ENCODE data around the gene PLAAT1. TPM values are rescaled to one million over a fixed set of nuclear protein-coding genes. Genes with fewer than 3 reads are reported as not detected.

Gene PLAAT1
- total RNA-seq, 1 experiment from 2014 or later, result 3.9 TPM

DNA sequence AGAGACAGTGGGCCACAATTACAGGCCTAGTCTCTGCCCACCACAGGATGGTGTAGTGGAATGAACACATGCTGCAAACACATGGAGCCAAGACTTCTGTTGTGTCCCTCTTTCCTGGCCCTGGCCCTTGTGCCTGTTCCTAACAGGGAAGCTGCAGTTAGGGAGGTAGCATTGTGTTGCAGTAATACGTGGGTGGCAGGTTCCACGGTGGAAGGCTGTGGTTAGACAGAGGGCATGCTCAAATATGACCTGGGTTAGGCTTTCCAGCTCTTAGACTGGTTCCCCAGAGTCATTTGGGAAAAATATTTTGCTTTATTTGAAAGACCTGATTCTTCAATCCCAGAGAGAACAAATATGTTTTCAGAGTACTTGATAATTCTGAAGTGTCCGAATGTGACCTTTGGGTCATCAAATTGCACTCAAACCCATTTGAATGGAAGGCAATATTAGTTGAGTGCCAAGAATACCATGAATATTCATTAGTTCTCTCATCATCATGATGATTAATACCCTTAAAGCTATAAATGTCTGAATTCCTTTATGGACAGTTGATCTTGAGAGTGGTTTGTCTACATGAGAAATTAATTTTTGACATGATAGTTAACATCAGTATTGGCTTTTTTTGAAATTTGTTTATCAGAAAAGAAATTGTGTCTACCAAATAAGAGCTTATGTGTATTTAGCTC is 28.5 kb downstream of the PLAAT1 start:
- no peaks in the 10 kb centered on the region for H3K36me3 Mint-ChIP-seq
- CTCF ChIA-PET, result no interaction called here
- TF ChIP-seq, protein P1, sequence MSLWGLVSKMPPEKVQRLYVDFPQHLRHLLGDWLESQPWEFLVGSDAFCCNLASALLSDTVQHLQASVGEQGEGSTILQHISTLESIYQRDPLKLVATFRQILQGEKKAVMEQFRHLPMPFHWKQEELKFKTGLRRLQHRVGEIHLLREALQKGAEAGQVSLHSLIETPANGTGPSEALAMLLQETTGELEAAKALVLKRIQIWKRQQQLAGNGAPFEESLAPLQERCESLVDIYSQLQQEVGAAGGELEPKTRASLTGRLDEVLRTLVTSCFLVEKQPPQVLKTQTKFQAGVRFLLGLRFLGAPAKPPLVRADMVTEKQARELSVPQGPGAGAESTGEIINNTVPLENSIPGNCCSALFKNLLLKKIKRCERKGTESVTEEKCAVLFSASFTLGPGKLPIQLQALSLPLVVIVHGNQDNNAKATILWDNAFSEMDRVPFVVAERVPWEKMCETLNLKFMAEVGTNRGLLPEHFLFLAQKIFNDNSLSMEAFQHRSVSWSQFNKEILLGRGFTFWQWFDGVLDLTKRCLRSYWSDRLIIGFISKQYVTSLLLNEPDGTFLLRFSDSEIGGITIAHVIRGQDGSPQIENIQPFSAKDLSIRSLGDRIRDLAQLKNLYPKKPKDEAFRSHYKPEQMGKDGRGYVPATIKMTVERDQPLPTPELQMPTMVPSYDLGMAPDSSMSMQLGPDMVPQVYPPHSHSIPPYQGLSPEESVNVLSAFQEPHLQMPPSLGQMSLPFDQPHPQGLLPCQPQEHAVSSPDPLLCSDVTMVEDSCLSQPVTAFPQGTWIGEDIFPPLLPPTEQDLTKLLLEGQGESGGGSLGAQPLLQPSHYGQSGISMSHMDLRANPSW (CRISPR knock-in tag; conservative IDR thresholded peaks at IDR 0.05; ENCODE audit: low read depth), result no peak
- no peak for TF ChIP-seq ZNF138 (CRISPR knock-in tag; conservative IDR thresholded peaks at IDR 0.05)
- TF ChIP-seq, protein P2, sequence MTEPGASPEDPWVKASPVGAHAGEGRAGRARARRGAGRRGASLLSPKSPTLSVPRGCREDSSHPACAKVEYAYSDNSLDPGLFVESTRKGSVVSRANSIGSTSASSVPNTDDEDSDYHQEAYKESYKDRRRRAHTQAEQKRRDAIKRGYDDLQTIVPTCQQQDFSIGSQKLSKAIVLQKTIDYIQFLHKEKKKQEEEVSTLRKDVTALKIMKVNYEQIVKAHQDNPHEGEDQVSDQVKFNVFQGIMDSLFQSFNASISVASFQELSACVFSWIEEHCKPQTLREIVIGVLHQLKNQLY (CRISPR knock-in tag; IDR thresholded peaks at IDR 0.05), result no peak
- no peak for TF ChIP-seq ZNF396 (CRISPR knock-in tag; IDR thresholded peaks at IDR 0.05; ENCODE audit: borderline replicate concordance)
- TF ChIP-seq MXD4 (CRISPR knock-in tag; IDR thresholded peaks at IDR 0.05; ENCODE audit: borderline replicate concordance), result no peak
- no peak for TF ChIP-seq NFE2L1 (CRISPR knock-in tag; IDR thresholded peaks at IDR 0.05)
- no peaks in the 10 kb centered on the region for H3K27me3 Mint-ChIP-seq (ENCODE audit: low read depth)
- POLR2A ChIA-PET, result no interaction called here
- DNase-seq (ENCODE audit: low spot score) (no peak), ATAC-seq (no peak)
- H3K27ac Mint-ChIP-seq, result no peak overlapping the region
- peaks cover 5% of the 10 kb centered on the region; the same call in 1 of the 2 replicates for H3K4me1 Mint-ChIP-seq
- no peaks in the 10 kb centered on the region for H3K9me3 Mint-ChIP-seq
- no peak overlapping the region for H3K4me3 Mint-ChIP-seq

DNA sequence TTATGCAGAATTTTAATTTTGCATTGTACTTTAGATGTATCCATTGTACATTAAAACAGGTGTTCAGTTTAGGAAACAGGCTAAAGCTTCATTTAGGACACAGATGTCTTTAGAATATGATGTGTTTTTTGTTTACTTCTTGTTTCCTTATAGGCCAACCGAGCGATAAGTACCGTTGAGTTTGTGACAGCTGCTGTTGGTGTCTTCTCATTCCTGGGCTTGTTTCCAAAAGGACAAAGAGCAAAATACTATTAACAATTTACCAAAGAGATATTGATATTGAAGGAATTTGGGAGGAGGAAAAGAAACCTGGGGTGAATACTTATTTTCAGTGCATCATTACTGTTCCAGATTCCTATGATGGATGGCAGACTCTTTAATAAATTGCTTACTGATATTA is 29.4 kb downstream of the PLAAT1 start:
- TF ChIP-seq ATF1 (CRISPR knock-in tag; IDR thresholded peaks at IDR 0.05), result no peak
- no peak for TF ChIP-seq NR2C2 (CRISPR knock-in tag; IDR thresholded peaks at IDR 0.05)
- TF ChIP-seq FOXJ3 (CRISPR knock-in tag; IDR thresholded peaks at IDR 0.05; ENCODE audit: borderline replicate concordance), result no peak
- no peak for TF ChIP-seq CREB1 (CRISPR knock-in tag; IDR thresholded peaks at IDR 0.05)
- TF ChIP-seq SOX15 (CRISPR knock-in tag; IDR thresholded peaks at IDR 0.05), result no peak
- Mint-ChIP-seq H3K9me3 (no peaks in the 10 kb centered on the region), H3K36me3 (no peaks in the 10 kb centered on the region), H3K4me1 (peaks cover 7% of the 10 kb centered on the region), H3K27me3 (ENCODE audit: low read depth) (no peaks in the 10 kb centered on the region), H3K4me3 (no peak overlapping the region), H3K27ac (no peak overlapping the region)
- no peak for DNase-seq (ENCODE audit: low spot score)
- ATAC-seq, result no peak
- CTCF ChIA-PET, result no interaction called here
- POLR2A ChIA-PET, result no interaction called here

DNA sequence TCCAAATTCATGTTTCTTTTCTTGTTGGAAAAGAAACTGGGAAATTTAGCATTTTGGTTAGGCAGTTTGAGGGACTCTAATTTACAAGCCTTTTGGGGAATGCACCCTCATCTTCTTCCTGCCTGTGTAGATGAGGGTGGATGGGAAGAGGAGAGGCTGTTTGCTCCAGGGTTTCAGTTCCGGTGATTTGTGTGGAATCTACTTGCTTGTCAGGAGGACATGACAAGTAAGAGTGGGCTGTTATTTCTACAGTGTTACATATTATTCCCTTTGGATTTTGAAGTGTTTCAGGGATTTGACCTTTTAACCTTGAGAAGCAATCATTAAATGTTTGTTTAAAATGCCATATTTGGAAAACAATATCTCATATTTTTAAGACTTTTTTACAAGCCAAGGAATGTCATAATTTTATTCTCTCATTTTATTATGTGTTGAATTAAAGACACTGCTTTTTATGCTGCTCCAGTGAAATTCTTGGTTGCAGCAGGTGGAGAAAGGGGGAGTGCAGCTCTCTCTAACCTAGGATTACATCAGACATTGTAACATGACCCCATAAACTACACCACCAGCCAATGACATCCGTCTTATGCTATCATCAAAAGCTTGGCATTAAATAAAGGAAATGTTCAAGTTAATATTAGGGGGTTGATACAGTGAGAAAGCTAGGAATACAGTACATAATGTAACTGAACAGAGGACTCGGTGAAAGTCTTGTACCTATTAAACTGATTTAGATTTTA is 30.2 kb downstream of the PLAAT1 start:
- ATAC-seq, result no peak
- Mint-ChIP-seq H3K27ac (no peak overlapping the region), H3K9me3 (no peaks in the 10 kb centered on the region), H3K36me3 (no peaks in the 10 kb centered on the region), H3K4me1 (peaks cover 7% of the 10 kb centered on the region), H3K4me3 (no peak overlapping the region), H3K27me3 (ENCODE audit: low read depth) (no peaks in the 10 kb centered on the region)
- ChIA-PET CTCF (no interaction called here), POLR2A (no interaction called here)
- no peak for DNase-seq (ENCODE audit: low spot score)
- TF ChIP-seq ZNF396 (CRISPR knock-in tag; IDR thresholded peaks at IDR 0.05; ENCODE audit: borderline replicate concordance), result no peak
- TF ChIP-seq, protein P3, sequence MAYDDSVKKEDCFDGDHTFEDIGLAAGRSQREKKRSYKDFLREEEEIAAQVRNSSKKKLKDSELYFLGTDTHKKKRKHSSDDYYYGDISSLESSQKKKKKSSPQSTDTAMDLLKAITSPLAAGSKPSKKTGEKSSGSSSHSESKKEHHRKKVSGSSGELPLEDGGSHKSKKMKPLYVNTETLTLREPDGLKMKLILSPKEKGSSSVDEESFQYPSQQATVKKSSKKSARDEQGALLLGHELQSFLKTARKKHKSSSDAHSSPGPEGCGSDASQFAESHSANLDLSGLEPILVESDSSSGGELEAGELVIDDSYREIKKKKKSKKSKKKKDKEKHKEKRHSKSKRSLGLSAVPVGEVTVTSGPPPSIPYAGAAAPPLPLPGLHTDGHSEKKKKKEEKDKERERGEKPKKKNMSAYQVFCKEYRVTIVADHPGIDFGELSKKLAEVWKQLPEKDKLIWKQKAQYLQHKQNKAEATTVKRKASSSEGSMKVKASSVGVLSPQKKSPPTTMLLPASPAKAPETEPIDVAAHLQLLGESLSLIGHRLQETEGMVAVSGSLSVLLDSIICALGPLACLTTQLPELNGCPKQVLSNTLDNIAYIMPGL (CRISPR knock-in tag; IDR thresholded peaks at IDR 0.05), result no peak
- TF ChIP-seq, protein P4, sequence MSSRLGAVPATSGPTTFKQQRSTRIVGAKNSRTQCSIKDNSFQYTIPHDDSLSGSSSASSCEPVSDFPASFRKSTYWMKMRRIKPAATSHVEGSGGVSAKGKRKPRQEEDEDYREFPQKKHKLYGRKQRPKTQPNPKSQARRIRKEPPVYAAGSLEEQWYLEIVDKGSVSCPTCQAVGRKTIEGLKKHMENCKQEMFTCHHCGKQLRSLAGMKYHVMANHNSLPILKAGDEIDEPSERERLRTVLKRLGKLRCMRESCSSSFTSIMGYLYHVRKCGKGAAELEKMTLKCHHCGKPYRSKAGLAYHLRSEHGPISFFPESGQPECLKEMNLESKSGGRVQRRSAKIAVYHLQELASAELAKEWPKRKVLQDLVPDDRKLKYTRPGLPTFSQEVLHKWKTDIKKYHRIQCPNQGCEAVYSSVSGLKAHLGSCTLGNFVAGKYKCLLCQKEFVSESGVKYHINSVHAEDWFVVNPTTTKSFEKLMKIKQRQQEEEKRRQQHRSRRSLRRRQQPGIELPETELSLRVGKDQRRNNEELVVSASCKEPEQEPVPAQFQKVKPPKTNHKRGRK (CRISPR knock-in tag; IDR thresholded peaks at IDR 0.05; ENCODE audit: borderline replicate concordance), result no peak
- TF ChIP-seq, protein P5, sequence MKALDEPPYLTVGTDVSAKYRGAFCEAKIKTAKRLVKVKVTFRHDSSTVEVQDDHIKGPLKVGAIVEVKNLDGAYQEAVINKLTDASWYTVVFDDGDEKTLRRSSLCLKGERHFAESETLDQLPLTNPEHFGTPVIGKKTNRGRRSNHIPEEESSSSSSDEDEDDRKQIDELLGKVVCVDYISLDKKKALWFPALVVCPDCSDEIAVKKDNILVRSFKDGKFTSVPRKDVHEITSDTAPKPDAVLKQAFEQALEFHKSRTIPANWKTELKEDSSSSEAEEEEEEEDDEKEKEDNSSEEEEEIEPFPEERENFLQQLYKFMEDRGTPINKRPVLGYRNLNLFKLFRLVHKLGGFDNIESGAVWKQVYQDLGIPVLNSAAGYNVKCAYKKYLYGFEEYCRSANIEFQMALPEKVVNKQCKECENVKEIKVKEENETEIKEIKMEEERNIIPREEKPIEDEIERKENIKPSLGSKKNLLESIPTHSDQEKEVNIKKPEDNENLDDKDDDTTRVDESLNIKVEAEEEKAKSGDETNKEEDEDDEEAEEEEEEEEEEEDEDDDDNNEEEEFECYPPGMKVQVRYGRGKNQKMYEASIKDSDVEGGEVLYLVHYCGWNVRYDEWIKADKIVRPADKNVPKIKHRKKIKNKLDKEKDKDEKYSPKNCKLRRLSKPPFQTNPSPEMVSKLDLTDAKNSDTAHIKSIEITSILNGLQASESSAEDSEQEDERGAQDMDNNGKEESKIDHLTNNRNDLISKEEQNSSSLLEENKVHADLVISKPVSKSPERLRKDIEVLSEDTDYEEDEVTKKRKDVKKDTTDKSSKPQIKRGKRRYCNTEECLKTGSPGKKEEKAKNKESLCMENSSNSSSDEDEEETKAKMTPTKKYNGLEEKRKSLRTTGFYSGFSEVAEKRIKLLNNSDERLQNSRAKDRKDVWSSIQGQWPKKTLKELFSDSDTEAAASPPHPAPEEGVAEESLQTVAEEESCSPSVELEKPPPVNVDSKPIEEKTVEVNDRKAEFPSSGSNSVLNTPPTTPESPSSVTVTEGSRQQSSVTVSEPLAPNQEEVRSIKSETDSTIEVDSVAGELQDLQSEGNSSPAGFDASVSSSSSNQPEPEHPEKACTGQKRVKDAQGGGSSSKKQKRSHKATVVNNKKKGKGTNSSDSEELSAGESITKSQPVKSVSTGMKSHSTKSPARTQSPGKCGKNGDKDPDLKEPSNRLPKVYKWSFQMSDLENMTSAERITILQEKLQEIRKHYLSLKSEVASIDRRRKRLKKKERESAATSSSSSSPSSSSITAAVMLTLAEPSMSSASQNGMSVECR (CRISPR knock-in tag; IDR thresholded peaks at IDR 0.05; ENCODE audit: borderline replicate concordance), result no peak
- TF ChIP-seq NFYB (CRISPR knock-in tag; conservative IDR thresholded peaks at IDR 0.05; ENCODE audit: low read depth), result no peak
- TF ChIP-seq, protein P2 (CRISPR knock-in tag; IDR thresholded peaks at IDR 0.05), result no peak

All from WTC11 (cell line).